Measurements from ENCODE around the gene LRRC8D.
A peak's percentile ranks its signal among the peaks of the same experiment; 100 is the strongest.
"Not testable (repeated sequence)": the region's sequence is repeated elsewhere in the genome, so short reads cannot be mapped to it uniquely, and the experiment has no call there.

LRRC8D gene

DNA sequence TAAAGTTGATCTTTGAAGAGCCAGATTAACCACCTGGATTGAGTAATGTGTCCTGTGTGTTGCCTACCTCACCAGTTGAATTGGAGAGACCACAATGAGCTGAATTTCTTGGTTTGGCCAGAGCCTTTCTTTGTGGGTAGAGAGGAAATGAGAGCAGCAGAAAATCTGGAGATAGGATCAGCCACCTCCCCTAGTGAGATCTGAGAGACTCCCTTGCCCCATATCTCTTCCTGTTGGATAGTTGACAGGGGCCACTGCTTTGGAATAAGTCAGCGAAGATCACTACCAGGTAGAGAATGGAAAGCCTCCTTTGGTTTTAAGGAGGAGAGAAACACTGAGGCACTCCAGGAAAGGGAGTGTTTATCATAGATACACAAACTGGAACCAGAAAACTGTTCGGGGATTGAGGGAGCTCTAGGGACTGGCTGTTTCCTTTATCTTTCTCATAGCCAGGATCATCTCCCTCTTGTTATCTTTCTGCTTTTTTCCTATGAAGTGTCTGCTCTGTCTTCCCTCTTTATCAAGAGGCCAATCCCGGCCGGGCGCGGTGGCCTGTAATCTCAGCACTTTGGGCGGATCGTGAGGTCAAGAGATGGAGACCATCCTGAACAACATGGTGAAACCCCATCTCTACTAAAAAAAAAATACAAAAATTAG is 152.8 kb downstream of the LRRC8D start:
- no peak overlapping the region for H3K4me3 ChIP-seq (ENCODE audit: low read length)
- no peak for DNase-seq (ENCODE audit: low read depth)
- TF ChIP-seq, protein P1, sequence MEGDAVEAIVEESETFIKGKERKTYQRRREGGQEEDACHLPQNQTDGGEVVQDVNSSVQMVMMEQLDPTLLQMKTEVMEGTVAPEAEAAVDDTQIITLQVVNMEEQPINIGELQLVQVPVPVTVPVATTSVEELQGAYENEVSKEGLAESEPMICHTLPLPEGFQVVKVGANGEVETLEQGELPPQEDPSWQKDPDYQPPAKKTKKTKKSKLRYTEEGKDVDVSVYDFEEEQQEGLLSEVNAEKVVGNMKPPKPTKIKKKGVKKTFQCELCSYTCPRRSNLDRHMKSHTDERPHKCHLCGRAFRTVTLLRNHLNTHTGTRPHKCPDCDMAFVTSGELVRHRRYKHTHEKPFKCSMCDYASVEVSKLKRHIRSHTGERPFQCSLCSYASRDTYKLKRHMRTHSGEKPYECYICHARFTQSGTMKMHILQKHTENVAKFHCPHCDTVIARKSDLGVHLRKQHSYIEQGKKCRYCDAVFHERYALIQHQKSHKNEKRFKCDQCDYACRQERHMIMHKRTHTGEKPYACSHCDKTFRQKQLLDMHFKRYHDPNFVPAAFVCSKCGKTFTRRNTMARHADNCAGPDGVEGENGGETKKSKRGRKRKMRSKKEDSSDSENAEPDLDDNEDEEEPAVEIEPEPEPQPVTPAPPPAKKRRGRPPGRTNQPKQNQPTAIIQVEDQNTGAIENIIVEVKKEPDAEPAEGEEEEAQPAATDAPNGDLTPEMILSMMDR (conservative IDR thresholded peaks at IDR 0.05; ENCODE audit: low read length): no peak

DNA sequence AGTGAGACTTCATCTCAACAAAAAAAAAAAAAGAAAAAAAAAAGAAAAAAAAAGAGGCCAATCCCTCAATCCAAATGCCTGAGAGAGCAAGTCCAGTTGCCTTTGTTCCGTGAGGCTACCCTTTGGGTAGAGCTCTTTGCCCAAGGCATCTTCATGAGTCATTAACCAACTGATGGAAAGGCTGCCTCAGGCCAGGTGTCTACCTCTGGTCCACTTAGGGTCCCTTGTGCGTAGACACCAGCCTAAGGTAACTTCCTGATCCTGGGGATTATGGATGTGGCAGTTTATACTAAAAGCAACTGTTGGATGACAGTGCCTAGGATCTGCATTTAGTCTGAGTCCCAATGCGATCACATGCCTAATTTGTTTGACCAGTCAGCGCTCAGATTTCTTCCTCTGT is 153.4 kb downstream of the LRRC8D start:
- TF ChIP-seq, protein P1 (conservative IDR thresholded peaks at IDR 0.05; ENCODE audit: low read length): no peak
- DNase-seq (ENCODE audit: low read depth): no peak
- H3K4me3 ChIP-seq (ENCODE audit: low read length): no peak overlapping the region

DNA sequence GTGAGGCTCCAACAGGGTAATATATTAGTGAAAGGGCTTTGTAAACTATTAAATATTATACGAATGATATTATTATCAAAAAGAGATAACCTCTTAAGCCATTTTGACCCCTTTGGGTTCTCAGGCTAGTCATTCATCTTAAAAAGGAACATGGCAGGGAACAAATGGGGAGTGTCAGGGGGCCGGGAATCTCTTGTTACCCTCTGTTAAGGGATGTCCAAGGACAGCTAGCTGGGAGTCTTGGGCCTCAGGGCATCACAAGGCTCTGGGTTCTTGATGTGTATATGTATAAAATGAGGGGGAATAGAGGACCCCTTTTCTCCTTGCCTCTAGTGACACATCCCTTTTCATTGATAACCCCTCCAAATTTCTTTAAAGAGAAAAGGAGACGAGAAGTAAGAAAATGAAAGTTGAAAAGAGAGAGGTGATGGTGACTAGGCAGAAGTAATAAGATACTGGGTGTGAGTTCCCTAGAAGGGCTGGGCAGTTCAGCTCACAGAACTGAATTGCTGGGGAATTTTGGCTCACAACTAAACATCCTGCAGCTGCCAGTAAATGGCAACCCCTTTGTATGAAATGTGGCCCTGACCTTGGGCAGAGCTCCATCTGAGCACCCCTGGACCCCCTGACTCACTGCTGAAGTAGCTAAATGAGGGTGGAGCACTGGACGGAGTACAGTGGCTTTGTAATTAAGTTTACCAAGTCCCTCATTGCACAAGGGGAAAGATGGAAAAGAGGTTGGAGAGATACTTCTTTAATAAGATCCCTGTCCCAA is 154.1 kb downstream of the LRRC8D start:
- TF ChIP-seq, protein P1 (conservative IDR thresholded peaks at IDR 0.05; ENCODE audit: low read length): no peak
- DNase-seq (ENCODE audit: low read depth): peak; percentile 90
- no peak overlapping the region; the same call in 1 of the 2 replicates for H3K4me3 ChIP-seq (ENCODE audit: low read length)

DNA sequence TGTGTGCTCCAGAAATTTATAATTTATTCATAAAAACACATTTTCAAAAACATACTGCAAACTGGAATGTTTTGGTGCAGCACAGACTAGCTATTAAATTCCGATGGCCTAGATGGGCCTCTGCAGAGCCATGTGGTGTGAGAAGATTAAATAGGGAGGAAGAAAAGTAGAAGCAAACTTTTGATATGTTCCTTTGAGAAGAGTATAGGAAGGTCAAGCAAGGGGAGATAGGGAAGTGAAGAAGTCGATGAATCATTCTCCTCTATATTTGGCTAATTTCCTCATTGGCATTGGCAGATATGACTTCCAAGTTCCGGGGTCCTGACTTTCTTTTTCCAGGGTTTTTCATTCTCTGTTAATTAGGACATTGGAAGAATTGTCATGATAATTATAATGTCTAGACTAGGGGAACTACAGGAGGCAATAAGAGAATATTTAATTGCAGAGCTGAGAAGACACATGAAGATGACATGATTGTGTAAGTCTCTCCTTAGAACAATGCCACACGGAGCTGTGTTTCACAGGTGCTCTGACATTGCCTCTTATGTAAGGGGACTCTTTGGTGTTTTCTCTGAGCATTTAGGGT is 154.8 kb downstream of the LRRC8D start:
- H3K4me3 ChIP-seq (ENCODE audit: low read length): no peak overlapping the region
- no peak for DNase-seq (ENCODE audit: low read depth)
- TF ChIP-seq, protein P1 (conservative IDR thresholded peaks at IDR 0.05; ENCODE audit: low read length): no peak

DNA sequence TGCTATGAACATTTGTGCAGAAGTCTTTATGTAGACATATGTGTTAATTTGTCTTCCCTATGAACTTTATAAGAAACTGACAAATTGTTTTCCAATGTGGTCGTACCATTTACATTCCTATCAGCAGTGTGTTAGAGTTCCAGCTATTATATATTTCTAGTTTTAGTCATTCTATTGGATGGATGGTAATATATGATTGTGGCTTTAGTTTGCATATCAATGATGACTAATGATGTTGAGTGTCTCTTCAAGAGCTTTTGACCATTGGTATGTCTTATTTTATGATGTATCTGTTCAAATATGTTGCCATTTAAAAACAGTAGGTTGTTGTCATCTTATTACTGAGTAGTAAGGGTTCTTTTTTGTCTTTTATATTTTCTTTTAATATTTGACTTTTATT is 157.9 kb downstream of the LRRC8D start:
- TF ChIP-seq, protein P1 (conservative IDR thresholded peaks at IDR 0.05; ENCODE audit: low read length): no peak
- no peak overlapping the region for H3K4me3 ChIP-seq (ENCODE audit: low read length)
- DNase-seq (ENCODE audit: low read depth): peak; percentile 52

DNA sequence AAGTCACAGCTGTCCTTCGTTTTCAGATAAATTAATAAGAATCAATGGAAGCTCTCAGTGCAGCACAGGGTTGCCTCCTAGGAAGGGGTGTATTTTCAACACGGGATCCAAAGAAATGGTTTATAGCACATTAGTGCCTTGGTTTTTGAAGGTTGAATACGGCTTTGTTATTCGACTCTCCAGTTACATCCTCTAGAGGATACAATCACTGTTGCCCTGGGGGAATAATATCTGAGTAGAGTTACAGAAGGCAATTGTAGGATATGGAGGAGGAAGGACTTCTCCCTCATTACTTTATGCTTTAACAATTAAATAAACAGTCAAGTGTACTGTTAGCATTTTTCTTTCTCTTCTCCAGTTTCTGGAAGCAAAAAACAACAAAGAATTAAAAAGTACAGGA is 159.8 kb downstream of the LRRC8D start:
- DNase-seq (ENCODE audit: low read depth): no peak
- no peak overlapping the region for H3K4me3 ChIP-seq (ENCODE audit: low read length)
- TF ChIP-seq, protein P1 (conservative IDR thresholded peaks at IDR 0.05; ENCODE audit: low read length): no peak

DNA sequence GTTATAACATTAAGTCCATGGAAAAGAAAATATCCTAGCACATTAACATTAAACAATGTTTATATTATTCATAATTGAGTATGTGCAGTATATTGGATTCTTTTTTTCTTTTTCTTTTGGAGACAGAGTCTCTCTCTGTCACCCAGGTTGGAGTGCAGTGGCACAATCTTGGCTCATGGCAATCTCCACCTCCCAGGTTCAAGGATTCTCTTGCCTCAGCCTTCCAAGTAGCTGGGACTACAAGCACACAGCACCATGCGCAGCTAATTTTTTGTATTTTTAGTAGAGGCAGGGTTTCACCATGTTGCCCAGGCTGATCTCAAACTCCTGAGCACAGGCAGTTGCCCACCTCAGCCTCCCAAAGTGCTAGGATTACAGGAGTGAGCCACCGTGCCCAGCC is 162.0 kb downstream of the LRRC8D start:
- not testable (repeated sequence) for H3K4me3 ChIP-seq (ENCODE audit: low read length); DNase-seq (ENCODE audit: low read depth)

DNA sequence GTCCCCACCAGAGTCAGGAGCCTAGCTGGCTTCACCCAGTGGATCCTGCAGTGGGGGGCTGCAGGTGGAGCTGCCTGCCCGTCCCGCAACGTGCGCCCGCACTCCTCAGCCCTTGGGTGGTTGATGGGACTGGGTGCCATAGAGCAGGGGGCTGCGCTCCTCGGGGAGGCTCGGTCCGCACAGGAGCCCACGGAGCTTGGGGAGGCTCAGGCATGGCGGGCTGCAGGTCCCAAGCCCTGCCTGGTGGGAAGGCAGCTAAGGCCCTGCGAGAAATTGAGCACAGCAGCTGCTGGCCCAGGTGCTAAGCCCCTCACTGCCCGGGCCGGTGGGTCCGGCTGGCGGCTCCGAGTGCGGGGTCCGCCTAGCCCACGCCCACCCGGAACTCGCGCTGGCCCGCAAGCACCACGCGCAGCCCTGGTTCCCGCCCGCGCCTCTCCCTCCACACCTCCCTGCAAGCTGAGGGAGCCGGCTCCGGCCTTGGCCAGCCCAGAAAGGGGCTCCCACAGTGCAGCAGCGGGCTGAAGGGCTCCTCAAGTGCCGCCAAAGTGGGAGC is 163.8 kb downstream of the LRRC8D start:
- DNase-seq (ENCODE audit: low read depth); H3K4me3 ChIP-seq (ENCODE audit: low read length): not testable (repeated sequence)

All from AG10803 (cell line).